A673 (cell line): Measurements from ENCODE around the gene PLOD3.
"Not testable (repeated sequence)": the region's sequence is repeated elsewhere in the genome, so short reads cannot be mapped to it uniquely, and the experiment has no call there.

Experiments used
- EZH2 ChIP-seq: fragments of 200-600 bp; sonication (generic); IDR thresholded peaks from 2 replicates; pipeline ENCODE4 v1.6.1; 2017; ENCODE audit warnings: borderline replicate concordance, low read depth, mild to moderate bottlenecking, mixed read lengths, antibody characterized with exemption, low read length; ENCODE audit not compliant: poor library complexity, severe bottlenecking
- TF ChIP-seq, protein P1 (sequence below): fragments of 300-800, 200-600 bp; sonication (generic); conservative IDR thresholded peaks from 2 replicates; pipeline ENCODE4 v1.5.1; 2017; ENCODE audit warnings: low read depth, mild to moderate bottlenecking, antibody characterized with exemption, low read length, moderate library complexity, mixed read lengths

DNA sequence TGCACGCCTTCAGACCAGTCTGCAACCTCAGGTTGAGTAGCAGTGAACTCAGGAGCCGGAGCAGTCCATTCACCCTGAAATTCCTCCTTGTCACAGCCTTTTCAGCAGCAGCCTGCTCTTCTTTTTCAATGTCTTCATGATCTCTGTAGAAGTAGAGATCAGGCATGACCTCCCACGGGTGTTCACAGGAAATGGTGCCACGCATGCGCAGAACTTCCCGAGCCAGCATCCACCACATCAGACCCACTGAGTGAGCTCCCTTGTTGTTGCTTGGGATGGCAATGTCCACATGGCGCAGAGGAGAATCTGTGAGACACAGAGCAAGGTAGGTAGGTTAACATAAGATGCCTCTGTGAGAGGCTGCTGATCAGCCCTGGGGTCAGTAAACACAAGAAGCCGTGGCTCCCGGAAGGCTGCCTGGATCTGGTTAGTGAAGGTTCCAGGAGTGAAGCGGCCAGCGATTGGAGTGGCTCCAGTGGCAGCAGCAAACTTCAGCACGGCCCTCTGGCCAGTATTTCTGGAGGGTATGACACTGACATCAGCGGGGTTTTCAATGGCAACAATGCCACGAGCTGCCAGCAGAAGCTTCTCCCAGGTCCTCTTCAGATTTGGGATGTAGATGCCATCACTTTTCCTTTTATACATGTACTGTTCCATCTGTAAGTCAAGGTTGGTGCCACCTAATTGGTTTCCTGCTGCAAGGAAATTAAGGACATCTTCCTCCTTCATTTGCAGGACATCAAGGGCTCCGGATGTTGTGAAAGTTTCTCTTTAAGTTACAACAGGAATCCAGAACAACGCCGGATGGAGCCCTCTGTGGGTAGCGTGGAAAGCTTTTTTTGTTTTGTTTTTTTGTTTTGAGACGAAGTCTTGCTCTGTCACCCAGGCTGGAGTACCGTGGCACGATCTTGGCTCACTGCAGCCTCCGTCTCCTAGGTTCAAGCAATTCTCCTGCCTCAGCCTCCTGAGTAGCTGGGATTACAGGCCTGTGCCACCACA, 13.3 kb downstream of the PLOD3 start:
- TF ChIP-seq, protein P1, sequence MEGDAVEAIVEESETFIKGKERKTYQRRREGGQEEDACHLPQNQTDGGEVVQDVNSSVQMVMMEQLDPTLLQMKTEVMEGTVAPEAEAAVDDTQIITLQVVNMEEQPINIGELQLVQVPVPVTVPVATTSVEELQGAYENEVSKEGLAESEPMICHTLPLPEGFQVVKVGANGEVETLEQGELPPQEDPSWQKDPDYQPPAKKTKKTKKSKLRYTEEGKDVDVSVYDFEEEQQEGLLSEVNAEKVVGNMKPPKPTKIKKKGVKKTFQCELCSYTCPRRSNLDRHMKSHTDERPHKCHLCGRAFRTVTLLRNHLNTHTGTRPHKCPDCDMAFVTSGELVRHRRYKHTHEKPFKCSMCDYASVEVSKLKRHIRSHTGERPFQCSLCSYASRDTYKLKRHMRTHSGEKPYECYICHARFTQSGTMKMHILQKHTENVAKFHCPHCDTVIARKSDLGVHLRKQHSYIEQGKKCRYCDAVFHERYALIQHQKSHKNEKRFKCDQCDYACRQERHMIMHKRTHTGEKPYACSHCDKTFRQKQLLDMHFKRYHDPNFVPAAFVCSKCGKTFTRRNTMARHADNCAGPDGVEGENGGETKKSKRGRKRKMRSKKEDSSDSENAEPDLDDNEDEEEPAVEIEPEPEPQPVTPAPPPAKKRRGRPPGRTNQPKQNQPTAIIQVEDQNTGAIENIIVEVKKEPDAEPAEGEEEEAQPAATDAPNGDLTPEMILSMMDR, result not testable (repeated sequence)
- TF ChIP-seq EZH2, result not testable (repeated sequence)
